Measurements from ENCODE around the gene BAIAP2.

DNA sequence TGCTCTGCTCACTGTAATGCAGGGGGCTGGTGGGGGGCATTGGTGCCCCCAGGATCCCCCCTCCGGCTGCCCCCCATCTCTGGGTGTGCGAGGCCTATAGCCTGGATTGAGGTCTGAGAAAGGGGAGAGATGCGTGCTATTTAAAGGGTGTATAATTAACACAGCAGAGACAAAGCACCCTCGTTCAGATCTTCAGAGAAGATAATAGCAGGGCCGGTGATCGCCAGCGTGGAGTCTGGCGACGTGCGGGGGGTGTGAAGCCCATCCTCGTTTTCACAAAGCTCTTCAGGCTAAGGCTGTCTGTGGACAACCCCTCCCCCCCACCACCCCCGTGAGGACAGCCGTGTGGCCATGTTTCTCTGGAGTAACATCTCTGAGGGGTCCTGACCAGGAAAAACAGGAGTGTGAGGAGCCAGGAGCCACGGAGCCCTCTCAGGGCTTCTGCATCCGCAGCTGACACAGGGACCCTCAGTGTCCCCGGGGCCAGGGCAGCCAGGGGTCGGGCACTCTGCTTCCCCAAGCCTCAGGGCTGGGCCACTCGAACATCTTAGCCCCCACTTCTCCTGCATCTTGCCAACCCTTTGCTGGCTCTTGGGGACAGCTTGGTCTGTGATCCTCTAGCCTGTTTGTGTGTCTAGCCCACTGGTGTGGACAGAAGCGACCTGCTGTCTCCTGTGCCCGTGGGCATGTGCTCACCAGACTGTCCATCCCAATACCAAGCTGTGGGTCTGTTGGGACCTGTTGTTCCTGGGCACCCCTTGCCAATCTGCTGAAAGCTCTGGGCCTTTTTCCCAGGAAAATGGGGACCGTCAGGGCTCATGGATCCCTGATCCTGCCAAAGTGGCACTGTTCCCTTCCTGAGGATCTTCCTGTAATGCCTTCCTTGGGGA lies 58.9 kb downstream of the BAIAP2 start:
- TF ChIP-seq, protein P1, sequence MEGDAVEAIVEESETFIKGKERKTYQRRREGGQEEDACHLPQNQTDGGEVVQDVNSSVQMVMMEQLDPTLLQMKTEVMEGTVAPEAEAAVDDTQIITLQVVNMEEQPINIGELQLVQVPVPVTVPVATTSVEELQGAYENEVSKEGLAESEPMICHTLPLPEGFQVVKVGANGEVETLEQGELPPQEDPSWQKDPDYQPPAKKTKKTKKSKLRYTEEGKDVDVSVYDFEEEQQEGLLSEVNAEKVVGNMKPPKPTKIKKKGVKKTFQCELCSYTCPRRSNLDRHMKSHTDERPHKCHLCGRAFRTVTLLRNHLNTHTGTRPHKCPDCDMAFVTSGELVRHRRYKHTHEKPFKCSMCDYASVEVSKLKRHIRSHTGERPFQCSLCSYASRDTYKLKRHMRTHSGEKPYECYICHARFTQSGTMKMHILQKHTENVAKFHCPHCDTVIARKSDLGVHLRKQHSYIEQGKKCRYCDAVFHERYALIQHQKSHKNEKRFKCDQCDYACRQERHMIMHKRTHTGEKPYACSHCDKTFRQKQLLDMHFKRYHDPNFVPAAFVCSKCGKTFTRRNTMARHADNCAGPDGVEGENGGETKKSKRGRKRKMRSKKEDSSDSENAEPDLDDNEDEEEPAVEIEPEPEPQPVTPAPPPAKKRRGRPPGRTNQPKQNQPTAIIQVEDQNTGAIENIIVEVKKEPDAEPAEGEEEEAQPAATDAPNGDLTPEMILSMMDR (IDR thresholded peaks at IDR 0.05): no peak
- TF ChIP-seq POLR2A (IDR thresholded peaks at IDR 0.05): no peak
